HG03095 (cell line): ENCODE data around the gene UGT2A1.
"Not testable (repeated sequence)": the region's sequence is repeated elsewhere in the genome, so short reads cannot be mapped to it uniquely, and the experiment has no call there.

ENCODE experiments used
- ATAC-seq: cut with Tn5 transposase; IDR thresholded peaks from one replicate; pipeline ENCODE4 v1.9.1; 2021; ENCODE audit warnings: moderate library complexity; ENCODE audit not compliant: unreplicated experiment

Gene UGT2A1

GRCh38 chr4:69653147-69653546, at the start of gene UGT2A1:
Gene UGT2A1, minus strand, starts transcription at chr4:69653247. Its CDS starts 5,603 bp downstream, at chr4:69647644.
- ATAC-seq = no peak

- no peak for ATAC-seq
Observed at GRCh38 chr4:69702201-69702600, 49.2 kb upstream of the UGT2A1 start.

- ATAC-seq = no peak
Observed at GRCh38 chr4:69701696-69702095, 48.6 kb upstream of the UGT2A1 start.

GRCh38 chr4:69697536-69698242, 44.6 kb upstream of the UGT2A1 start:
- no peak for ATAC-seq

- no peak for ATAC-seq
Observed at GRCh38 chr4:69689599-69689998, 36.6 kb upstream of the UGT2A1 start.

GRCh38 chr4:69684804-69685203, 31.8 kb upstream of the UGT2A1 start:
- ATAC-seq = no peak

- no peak for ATAC-seq
Observed at GRCh38 chr4:69668680-69669079, 15.6 kb upstream of the UGT2A1 start.

GRCh38 chr4:69664009-69664408, 11.0 kb upstream of the UGT2A1 start:
- not testable (repeated sequence) for ATAC-seq

- not testable (repeated sequence) for ATAC-seq
Observed at GRCh38 chr4:69661130-69661803, 8.2 kb upstream of the UGT2A1 start.

- no peak for ATAC-seq
Observed at GRCh38 chr4:69658133-69658532, 5.1 kb upstream of the UGT2A1 start.

- no peak for ATAC-seq
Observed at GRCh38 chr4:69656653-69657158, 3.7 kb upstream of the UGT2A1 start.

GRCh38 chr4:69650872-69651271, 2.2 kb downstream of the UGT2A1 start:
- ATAC-seq = no peak

- ATAC-seq = no peak
Observed at GRCh38 chr4:69649629-69650028, 3.4 kb downstream of the UGT2A1 start.

GRCh38 chr4:69649207-69649606, 3.8 kb downstream of the UGT2A1 start:
- no peak for ATAC-seq

GRCh38 chr4:69642961-69643360, 10.1 kb downstream of the UGT2A1 start:
- no peak for ATAC-seq

- no peak for ATAC-seq
Observed at GRCh38 chr4:69640289-69640688, 12.8 kb downstream of the UGT2A1 start.

GRCh38 chr4:69639542-69639941, 13.5 kb downstream of the UGT2A1 start, which contains the start of gene UGT2A2:
Gene UGT2A2, minus strand, starts transcription at chr4:69639642. Its CDS starts 2 bp downstream, at chr4:69639640.
- ATAC-seq = no peak

GRCh38 chr4:69617083-69617694, 35.9 kb downstream of the UGT2A1 start:
- no peak for ATAC-seq

GRCh38 chr4:69610484-69610883, 42.6 kb downstream of the UGT2A1 start:
- ATAC-seq = no peak

- no peak for ATAC-seq
Observed at GRCh38 chr4:69601065-69601464, 52.0 kb downstream of the UGT2A1 start.

GRCh38 chr4:69600013-69600412, 53.0 kb downstream of the UGT2A1 start:
- no peak for ATAC-seq

GRCh38 chr4:69594382-69594781, 58.7 kb downstream of the UGT2A1 start:
- ATAC-seq = no peak
